NCI-H1930 (cell line): ENCODE measurements around the gene SIRPB2.
A peak's percentile ranks its signal among the peaks of the same experiment; 100 is the strongest.

Experiments
- DNase-seq, 2 experiments: peaks; one replicate each; lab custom pipeline; 2025; lab: John Stamatoyannopoulos, UW

SIRPB2 gene

GRCh38 chr20:1491281-1491840, at the start of gene SIRPB2:
SIRPB2 (minus strand) TSS chr20:1491420; CDS start chr20:1491359, 61 bp downstream.
- DNase-seq: no peak

GRCh38 chr20:1539816-1540419, 48.7 kb upstream of the SIRPB2 start:
- DNase-seq: no peak

GRCh38 chr20:1538655-1539054, 47.4 kb upstream of the SIRPB2 start:
- DNase-seq: no peak

DNA sequence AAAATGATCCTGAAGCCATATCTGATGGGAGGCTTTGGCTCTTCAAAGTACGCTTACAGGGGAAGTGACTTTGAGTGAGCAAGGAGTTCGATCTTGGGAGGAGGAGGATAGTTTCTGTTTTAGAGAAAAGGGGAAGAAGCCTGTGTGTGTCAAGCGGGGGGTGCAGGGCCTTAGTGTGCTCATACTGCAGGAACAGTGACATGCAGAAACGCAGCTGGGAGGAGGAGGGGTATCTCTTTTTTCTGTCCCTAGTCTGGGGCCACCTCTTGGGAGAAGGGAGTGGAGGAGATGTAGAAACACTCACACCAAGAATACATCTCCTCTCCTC, 46.5 kb upstream of the SIRPB2 start:
- DNase-seq: no peak

DNA sequence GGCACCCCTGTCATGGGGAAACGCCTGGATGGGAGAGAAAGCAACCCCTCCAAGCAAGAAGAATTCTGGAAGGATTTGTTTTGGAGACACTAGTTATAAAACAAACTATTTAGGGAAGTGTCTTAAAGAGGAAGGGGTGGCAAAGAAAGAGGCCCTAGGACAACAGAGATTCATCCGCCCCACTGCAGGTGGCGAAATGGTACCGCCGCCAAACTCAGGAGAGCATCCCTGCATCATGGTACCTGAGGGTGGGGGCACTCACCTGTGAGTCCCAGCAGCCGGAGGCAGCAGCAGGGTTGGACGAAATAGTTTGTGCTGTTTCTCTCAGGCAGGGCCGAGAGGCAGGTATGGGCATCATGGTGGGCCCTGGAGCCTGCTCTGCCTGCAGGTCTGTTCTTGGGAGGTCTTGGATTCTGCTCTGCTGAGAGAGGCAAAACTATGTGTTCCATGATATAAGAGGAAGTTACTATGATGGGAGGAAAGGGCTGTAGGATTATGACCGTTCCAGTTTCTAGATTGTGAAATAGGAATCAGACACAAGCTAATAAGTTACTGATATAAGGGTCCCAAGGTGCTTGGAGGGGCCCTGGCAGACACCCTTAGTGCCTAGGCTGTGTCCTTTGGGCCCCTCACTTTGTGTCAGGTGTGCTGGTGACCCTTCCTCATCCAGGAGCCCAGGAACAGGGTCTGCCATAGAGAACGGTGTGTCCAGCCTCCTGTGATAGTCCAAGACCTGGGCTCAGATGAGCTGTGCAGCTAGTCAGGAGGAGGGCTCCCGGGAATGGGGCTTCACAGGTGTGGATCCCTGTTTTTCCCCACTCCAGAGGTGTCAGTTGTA, 45.9 kb upstream of the SIRPB2 start:
- no peak for DNase-seq

GRCh38 chr20:1535420-1536175, 44.4 kb upstream of the SIRPB2 start:
- DNase-seq: no peak

DNA sequence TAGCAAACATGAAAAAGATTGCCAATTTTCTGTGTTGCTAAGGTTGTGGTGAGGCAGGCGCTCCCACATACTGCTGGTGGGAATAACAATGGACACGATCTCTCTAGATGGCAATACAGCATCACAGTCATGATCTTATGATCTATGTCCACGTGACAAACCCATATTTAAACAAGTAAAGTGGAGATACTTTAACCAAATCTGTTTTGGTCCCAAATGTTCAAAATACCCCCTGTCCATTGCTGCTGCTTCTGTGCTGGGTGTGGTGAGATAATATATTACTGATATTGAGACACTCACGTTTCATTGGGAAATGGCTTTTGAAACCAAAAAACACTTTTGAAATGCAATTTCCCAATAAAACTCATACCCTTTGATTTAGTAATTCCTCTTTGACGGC, 43.3 kb upstream of the SIRPB2 start:
- no peak for DNase-seq

- no peak for DNase-seq
These were observed 41.8 kb upstream of the SIRPB2 start for GRCh38 chr20:1533059-1533458.

DNA sequence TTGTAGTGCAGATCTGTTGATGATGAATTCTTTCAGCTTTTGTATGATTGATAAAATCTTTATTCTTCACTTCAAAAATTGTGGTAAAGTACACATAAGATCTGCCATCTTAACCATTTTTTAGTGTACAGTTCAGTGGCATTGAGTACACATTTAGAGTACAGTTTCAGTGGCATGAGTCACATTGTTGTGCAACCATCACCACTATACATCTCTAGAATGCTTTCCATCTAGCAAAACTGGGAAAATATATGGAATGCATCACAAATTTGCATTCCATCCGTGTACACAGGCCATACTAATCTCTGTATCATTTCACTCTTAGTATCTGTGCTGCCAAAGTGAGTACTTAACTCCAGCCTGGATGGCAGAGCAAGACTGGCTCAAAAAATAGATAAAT, 37.6 kb upstream of the SIRPB2 start:
- DNase-seq: no peak

DNA sequence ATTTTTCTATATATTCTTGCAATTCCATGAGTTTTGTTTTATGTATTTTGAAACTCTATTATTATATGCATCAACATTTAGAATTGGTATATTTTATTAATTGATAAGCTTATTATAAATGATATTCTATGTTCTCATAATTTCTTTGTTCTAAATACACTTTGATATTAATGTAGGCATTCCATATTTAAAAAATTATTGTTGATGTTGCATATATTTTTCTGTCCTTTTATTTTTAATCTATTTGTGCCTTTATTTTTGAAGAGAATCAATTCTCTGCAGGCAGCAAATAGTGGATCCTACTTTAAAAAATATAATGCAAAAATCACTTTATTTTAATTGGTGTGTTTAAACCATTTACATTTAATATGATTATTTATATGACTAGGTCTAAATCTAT, 36.7 kb upstream of the SIRPB2 start:
- no peak for DNase-seq

GRCh38 chr20:1526896-1527295, 35.7 kb upstream of the SIRPB2 start:
- no peak for DNase-seq

DNA sequence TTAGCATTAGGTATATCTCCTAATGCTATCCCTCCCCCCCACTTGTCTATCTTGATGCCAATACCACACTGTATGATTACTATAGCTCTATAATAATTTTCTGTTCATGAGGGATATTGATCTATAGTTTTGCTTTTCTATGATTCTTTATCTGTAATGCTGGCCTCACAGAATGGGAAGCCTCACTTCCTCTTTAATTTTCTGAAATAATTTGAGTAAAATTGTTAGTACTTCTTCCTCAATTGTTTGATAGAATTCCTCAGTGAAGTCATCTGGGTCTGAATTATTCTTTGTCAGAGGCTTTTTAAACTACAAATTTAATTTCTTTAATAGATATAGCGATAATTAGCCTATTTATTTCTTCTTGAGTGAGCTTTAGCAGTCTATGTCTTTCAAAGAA, 35.1 kb upstream of the SIRPB2 start:
- DNase-seq: no peak

DNA sequence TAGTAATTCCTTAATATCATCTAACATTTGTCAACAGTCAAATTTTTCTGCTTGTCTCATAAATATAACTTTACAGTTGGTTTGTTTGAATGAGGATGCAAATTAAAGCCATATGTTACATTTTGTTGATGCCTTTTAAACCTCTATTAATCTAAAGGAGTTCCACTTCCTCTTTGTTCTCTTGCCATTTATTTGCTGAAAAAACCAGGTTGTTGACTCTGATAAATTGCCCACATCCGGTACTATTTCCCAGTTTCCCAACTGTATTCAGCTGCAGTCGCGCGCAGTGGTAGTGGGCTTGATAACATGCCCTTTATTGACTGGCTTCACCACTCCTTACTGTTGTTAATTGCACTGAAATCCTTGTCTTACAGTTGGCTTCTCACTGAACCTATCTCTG, 32.8 kb upstream of the SIRPB2 start:
- no peak for DNase-seq

GRCh38 chr20:1517010-1517409, 25.8 kb upstream of the SIRPB2 start:
- DNase-seq: no peak

GRCh38 chr20:1513801-1514200, 22.6 kb upstream of the SIRPB2 start:
- DNase-seq: no peak

GRCh38 chr20:1509237-1509636, 18.0 kb upstream of the SIRPB2 start:
- no peak for DNase-seq

GRCh38 chr20:1508574-1508973, 17.4 kb upstream of the SIRPB2 start:
- no peak for DNase-seq

DNA sequence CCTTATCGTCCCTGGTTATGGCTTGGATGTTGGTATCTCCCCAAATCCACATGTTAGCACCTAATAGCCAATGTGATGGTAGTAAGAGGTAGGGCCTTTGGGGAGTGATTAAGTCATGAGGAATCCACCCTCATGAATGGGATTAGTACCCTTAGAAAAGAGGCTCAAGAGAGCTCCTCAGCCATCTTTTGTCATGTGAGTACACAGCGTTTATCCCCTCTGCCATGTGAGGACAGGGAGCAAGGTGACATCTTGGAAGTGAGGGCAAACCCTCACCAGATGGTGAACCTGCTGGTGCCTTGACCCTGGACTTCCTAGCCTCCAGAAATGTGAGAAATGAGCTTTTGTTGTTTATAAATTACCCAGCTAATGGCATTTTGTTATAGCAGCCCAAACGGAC, 16.1 kb upstream of the SIRPB2 start:
- no peak for DNase-seq

DNA sequence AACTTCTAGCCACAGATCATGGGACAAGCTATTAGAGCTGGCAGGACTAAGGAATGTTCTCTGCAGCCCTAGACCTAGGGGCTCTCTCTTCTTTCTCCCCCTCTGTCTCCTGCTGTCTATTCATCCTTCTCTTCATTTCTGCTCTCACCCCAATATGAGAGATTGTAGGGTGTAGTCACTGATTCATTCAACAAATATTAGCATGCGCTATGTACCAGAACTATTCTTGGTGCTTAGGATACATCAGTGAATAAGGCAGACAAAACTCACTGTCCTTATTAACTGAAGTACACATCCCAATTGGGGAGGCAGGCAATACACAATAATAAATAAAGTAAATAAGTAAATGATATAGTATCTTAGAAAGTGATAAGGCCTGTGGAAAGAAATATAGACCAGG, 14.7 kb upstream of the SIRPB2 start:
- no peak for DNase-seq

- no peak for DNase-seq
These were observed 14.1 kb upstream of the SIRPB2 start for GRCh38 chr20:1505361-1505760.

DNA sequence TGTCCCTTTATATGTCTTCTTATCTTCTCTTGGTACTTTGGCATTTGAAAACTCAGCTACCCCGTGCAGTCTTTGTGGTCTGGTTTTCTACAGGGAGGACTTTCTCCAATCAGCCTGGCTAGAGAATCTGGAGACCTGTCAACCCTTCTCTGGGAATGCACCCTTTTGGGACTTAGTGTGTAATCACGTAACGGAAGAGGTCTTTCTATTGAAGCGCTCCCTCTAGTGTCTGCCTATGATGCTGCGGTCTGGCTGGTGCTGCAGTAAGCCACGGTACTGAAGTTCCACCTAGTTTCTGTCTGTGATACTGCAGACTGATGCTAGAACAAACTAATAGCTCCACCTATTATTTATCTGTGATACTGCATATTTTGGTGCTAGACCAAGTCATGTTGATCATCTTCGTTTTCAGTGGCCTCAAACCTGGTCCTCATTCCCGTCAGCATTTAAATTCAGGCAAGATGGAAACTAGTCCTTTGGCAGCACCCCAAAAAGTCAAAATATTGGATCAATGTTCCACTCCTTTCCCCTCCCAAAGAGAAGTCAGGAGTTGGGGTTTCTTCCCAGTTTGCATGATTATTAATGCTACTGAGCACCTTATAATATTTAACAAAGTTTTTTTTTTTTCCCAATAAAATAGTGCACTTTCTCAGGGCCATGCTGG, 12.5 kb upstream of the SIRPB2 start:
- peak; percentile 18 to 60 for DNase-seq

DNA sequence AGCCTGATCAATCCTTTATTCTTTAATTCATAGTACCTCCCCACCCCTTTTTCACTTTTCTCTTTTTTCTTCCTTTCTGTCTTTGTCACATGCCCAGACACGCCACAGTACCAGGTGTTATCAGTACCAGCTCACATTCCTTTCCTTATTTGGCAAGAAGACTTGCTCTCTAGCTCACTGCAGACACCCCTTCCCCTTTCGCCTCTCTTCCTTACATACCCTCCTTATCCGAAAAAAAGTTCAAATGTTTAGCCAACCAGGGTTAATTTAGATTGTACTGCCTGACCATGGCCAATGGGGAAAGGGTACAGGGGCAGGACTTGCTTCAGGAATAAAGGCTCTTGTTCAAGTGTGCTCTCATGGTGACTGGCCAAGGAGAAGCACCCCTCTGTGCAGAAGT, 9.3 kb upstream of the SIRPB2 start:
- no peak for DNase-seq
